Duodenal mucosa (tissue), 2 donors: Measurements from ENCODE around the gene ARR3.
"Not testable (repeated sequence)": the region's sequence is repeated elsewhere in the genome, so short reads cannot be mapped to it uniquely, and the experiment has no call there.

Experiments used
- H3K27ac ChIP-seq: one replicate; pipeline ENCODE4 v1.7.0; 2013; ENCODE audit warnings: low read depth, low read length
- H3K27me3 ChIP-seq, 2 donors: one replicate each; pipeline ENCODE4 v1.7.0; 2013; ENCODE audit warnings: low read length in 2 of 2, control low read depth in 1 of 2; ENCODE audit not compliant: insufficient read depth in 2 of 2, control insufficient read depth in 1 of 2
- H3K36me3 ChIP-seq, 2 donors: one replicate each; pipeline ENCODE4 v1.7.0; 2013; ENCODE audit warnings: low read length in 2 of 2, control low read depth in 1 of 2; ENCODE audit not compliant: insufficient read depth in 2 of 2, control insufficient read depth in 1 of 2
- H3K4me1 ChIP-seq, 2 donors: one replicate each; pipeline ENCODE4 v1.7.0; 2013; ENCODE audit warnings: low read length in 2 of 2, control low read depth in 1 of 2; ENCODE audit not compliant: insufficient read depth in 2 of 2, control insufficient read depth in 1 of 2
- H3K4me3 ChIP-seq, 2 donors: one replicate each; pipeline ENCODE4 v1.7.0; 2013; ENCODE audit warnings: low read length in 2 of 2, low read depth in 1 of 2
- H3K9ac ChIP-seq, 2 donors: one replicate each; pipeline ENCODE4 v1.7.0; 2013; ENCODE audit warnings: low read length in 2 of 2, low read depth in 1 of 2
- H3K9me3 ChIP-seq, 2 donors: one replicate each; pipeline ENCODE4 v1.7.0; 2013; ENCODE audit warnings: low read length in 2 of 2, control low read depth in 1 of 2; ENCODE audit not compliant: control insufficient read depth in 1 of 2

ARR3 gene

DNA sequence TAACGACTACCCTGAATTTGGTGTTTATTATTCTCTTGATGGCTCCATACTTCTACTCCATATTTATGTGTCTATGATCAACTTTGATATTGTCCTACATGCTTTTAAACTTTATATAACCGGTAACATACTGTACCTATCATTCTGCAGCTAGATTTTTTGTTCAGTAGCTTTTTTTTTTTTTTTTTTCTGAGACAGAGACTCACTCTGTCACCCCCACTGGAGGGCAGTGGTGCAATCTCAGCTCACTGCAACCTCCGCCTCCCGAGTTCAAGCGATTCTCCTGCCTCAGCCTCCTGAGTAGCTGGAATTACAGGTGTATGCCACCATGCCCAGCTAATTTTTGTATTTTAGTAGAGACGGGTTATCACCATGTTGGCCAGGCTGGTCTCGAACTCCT is 5.9 kb downstream of the ARR3 start:
- H3K27me3 ChIP-seq, H3K9ac ChIP-seq, H3K4me1 ChIP-seq, H3K4me3 ChIP-seq, H3K36me3 ChIP-seq, H3K9me3 ChIP-seq, H3K27ac ChIP-seq: not testable (repeated sequence)

DNA sequence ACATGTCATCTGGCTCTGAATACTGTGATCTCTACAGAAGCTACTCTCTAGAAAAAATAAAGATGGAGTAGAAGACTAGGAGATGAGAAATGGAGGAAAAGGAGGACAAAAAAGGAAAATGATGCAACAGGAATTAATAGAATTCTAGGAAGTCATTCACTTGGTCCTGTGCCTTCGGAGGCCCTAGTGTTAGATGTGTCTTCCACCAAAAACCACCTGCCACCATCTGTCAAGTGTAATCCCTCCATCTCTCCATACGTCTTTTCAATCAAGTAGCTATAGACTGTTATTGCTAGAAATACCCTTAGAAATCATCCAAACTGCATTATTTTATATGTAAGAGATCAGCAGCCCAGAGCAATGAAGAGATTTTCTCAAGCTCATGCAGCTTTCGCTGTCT is 10.9 kb downstream of the ARR3 start:
- Histone ChIP-seq H3K9ac (no peak overlapping the region), H3K27me3 (no peaks in the 10 kb centered on the region), H3K27ac (no peak overlapping the region), H3K36me3 (no peaks in the 10 kb centered on the region), H3K4me1 (no peaks in the 10 kb centered on the region), H3K4me3 (no peak overlapping the region), H3K9me3 (no peaks in the 10 kb centered on the region)

DNA sequence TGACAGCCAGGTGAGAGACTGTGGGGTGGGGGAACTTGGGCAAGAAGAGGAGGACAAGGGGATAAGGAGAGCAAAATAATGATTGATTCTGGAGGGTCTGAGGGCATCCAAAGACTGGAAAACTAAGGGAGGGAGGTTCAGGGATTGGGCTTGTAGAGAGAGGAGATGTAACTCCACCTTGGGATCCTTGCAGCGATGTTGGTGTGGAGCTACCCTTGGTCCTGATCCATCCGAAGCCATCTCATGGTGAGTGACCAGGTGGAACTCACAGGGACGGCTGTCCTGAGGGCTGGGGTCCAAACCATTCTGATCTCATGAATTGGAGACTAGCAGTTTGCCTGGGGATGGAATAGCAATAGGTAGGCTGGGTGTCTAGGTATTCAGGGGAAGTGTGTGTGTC is 12.4 kb downstream of the ARR3 start:
- H3K9ac ChIP-seq: no peak overlapping the region
- no peak overlapping the region for H3K4me3 ChIP-seq
- peaks cover 0 to 3% of the 10 kb centered on the region in 2 donors for H3K36me3 ChIP-seq
- H3K4me1 ChIP-seq: no peaks in the 10 kb centered on the region
- no peaks in the 10 kb centered on the region for H3K9me3 ChIP-seq
- H3K27ac ChIP-seq: no peak overlapping the region
- H3K27me3 ChIP-seq: no peaks in the 10 kb centered on the region

DNA sequence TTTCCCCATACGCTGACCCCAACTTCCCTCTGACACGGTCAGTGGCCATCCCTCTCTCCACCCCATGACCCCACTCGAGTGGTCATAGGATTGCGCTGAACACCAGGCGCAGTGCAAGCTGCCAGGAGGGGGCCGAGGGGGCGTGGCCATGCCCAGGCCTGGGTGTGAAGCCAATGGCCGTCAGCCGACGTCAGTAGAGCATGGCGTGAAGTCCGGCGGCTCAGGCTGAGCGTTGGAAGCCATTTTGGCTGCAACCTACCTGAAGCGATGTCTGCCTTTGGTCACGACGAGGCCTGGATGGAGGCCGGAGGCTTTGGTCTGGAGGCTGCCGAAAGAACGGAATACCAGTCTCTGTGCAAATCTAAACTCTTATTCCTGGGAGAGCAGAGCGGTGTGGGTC is 13.8 kb downstream of the ARR3 start, which contains the start of gene RAB41:
RAB41 (plus strand) TSS at position 222 of the 400 bp plus-strand sequence; CDS start at position 268, 46 bp downstream.
- Histone ChIP-seq H3K9ac (no peak within 1 kb of the TSS), H3K4me1 (no peaks in the 10 kb centered on the region), H3K36me3 (peaks cover 5 to 10% of the 10 kb centered on the region in 2 donors), H3K27ac (no peak within 1 kb of the TSS), H3K9me3 (no peaks in the 10 kb centered on the region), H3K27me3 (no peaks in the 10 kb centered on the region), H3K4me3 (no peak within 1 kb of the TSS)

DNA sequence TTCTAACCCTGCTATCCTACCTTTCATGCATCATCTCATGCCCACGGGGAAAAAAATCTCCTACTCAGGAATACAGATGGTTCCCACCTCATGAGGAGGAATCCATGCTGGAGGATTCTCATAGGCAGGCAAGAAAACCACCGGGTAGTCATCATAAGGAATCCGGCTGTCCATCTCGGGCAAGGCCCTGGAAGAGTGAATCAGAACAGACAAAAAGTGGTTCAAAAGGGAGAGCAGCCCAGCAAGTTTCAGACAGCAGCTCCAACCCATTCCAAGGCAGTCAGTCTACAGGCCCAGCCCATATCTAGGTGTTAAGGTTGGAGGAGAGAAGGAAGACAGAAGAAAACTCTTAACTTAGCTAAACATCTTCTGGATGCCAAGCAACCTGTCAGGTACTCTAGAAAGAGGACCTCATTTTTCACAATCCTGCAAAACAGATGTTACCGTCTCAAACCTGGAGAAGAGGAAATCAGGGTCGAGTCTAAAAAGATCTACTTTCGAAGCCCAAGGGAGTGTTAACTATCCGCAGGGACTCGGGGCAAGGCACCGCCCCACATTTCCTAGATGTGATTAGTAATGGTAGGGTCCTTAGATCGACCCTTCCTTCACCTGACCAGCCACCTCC is 21.1 kb downstream of the ARR3 start:
- Histone ChIP-seq H3K9ac (peak overlapping the region; percentile 73 to 81), H3K27ac (peak overlapping the region; percentile 39), H3K9me3 (no peaks in the 10 kb centered on the region), H3K36me3 (peaks cover 5 to 19% of the 10 kb centered on the region in 2 donors), H3K27me3 (no peaks in the 10 kb centered on the region), H3K4me3 (peak overlapping the region; percentile 68 to 87), H3K4me1 (peaks cover 0 to 10% of the 10 kb centered on the region in 2 donors)

DNA sequence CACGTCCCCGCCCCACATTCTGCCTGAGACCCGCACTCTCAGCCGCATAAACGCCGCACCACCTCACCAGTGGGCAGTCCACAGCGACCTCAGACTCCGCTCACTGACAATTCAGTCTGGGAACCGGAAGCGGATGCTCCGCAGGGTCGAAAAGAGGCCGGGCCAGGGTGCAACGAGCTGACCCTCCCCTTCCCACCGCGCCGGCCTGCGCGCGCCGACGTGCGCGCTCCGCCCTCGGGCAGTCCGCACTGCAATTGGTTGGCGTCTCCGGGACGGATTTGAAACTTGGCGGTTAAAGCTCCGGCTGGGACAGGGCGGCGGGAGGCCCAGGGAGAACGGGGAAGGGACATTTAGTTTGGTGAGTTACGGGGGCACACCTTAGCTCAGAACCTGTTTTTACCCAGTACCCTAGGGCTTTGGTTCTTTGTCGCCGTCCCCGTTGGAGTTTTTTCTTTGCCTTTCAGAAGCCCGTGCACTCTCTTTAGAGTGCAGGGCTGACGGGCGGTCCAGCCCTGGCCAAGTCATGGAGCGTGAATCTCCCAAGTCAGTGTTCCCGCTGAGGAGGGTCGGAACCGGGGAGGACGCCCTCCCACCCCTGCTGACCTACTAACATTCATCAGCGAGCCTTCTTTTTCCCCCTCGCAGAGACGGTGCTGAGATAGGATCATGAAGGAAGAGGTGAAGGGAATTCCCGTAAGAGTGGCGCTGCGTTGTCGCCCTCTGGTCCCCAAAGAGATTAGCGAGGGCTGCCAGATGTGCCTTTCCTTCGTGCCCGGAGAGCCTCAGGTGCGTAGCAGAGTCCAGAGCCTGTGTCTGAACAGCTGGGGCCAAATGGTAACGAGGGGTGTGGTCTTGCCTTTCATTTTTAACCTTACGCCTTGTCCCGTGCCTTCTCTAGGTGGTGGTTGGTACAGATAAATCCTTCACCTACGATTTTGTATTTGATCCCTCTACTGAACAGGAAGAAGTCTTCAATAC is 21.9 kb downstream of the ARR3 start, which contains the start of the genes KIF4A and PDZD11:
KIF4A (plus strand) TSS at position 312 of the 978 bp plus-strand sequence; CDS start at position 667, 355 bp downstream.
PDZD11 (minus strand) TSS at position 135 of the 978 bp plus-strand sequence. CDS start 586 bp downstream, outside the sequence.
- no peaks in the 10 kb centered on the region for H3K9me3 ChIP-seq
- peak within 1 kb of the TSS; percentile 73 to 81 for H3K9ac ChIP-seq
- peaks cover 5 to 18% of the 10 kb centered on the region in 2 donors for H3K36me3 ChIP-seq
- H3K27ac ChIP-seq: peak within 1 kb of the TSS; percentile 39
- H3K27me3 ChIP-seq: no peaks in the 10 kb centered on the region
- peak within 1 kb of the TSS; percentile 68 to 87 for H3K4me3 ChIP-seq
- H3K4me1 ChIP-seq: peaks cover 0 to 10% of the 10 kb centered on the region in 2 donors

DNA sequence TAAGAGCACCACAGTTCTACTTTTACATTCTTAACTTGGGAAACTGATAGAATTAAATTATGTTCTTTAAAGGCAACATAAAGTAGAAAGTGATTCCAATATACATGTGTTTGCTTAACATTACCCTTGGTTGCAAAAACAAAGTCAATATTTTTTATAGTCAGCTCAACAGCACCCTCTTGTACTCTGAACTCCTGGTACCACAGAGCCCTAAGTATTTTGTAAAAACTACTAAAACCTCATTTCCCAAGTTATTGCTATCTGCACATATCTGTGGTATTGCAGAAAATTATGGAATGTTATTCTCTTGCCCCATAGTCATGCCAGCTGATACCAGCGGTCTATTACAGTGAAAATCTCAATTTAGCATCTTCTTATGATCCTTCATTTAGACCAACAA is 24.7 kb downstream of the ARR3 start:
- Histone ChIP-seq H3K9me3 (no peaks in the 10 kb centered on the region), H3K36me3 (peaks cover 0 to 4% of the 10 kb centered on the region in 2 donors), H3K9ac (no peak overlapping the region), H3K27ac (no peak overlapping the region), H3K4me3 (no peak overlapping the region), H3K4me1 (peaks cover 0 to 10% of the 10 kb centered on the region in 2 donors), H3K27me3 (no peaks in the 10 kb centered on the region)

DNA sequence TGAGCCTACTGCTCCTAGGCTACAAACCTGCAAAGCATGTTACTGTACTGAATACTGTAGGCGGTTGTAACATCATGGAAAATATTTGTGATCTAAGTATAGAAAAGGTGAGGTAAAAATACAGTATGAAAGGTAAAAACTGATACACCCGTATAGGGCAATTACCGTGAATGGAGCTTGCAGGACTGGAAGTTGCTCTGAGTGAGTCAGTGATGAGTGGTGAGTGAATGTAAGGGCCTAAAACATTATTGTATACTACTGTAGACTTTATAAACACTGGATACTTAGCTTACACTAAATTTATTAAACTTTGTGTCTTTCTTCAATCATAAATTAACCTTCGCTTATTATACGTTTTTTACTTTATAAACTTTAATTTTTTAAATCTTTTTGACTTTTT is 25.5 kb downstream of the ARR3 start:
- H3K4me1 ChIP-seq: peaks cover 0 to 10% of the 10 kb centered on the region in 2 donors
- H3K36me3 ChIP-seq: no peaks in the 10 kb centered on the region
- no peaks in the 10 kb centered on the region for H3K9me3 ChIP-seq
- no peak overlapping the region for H3K4me3 ChIP-seq
- H3K27ac ChIP-seq: no peak overlapping the region
- no peak overlapping the region for H3K9ac ChIP-seq
- no peaks in the 10 kb centered on the region for H3K27me3 ChIP-seq

DNA sequence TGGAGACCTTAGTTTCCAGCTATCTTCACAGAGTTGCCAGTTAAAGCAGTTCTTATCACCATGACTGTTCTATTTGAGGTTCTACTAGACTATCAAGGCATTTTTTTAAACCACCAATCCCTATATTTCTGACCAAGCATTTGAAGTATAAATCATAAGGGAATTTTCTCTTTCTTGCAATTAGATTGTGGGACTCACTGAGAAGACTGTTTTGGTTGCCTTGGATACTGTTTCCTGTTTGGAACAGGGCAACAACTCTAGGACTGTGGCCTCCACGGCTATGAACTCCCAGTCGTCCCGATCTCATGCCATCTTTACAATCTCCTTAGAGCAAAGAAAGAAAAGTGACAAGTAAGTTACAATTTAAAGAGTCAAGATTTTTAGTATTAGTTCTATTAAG is 33.6 kb downstream of the ARR3 start:
- H3K4me1 ChIP-seq: no peaks in the 10 kb centered on the region
- H3K9me3 ChIP-seq: no peaks in the 10 kb centered on the region
- no peaks in the 10 kb centered on the region for H3K27me3 ChIP-seq
- no peak overlapping the region for H3K4me3 ChIP-seq
- H3K36me3 ChIP-seq: no peaks in the 10 kb centered on the region
- H3K9ac ChIP-seq: no peak overlapping the region
- no peak overlapping the region for H3K27ac ChIP-seq

DNA sequence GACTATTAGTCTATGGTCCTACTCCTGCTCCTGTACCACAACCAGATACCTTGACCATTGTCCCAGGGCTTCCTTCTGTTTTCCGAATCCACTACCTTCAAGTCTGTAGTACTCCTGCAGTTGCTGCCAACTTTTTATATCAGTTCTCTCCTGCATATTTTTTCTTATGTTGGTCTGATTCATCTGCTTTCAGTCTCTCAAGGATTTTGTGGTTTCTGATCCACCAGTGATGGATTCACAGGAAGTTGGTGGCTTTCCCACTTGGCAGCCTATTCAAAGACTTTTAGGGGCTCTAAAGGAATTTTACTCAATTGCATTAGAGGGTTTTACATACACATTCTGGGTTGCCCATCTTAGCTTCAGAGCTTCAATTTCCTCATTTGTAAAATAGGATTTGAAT is 45.4 kb downstream of the ARR3 start:
- no peaks in the 10 kb centered on the region for H3K4me1 ChIP-seq
- no peaks in the 10 kb centered on the region for H3K36me3 ChIP-seq
- no peak overlapping the region for H3K9ac ChIP-seq
- no peaks in the 10 kb centered on the region for H3K27me3 ChIP-seq
- no peaks in the 10 kb centered on the region for H3K9me3 ChIP-seq
- no peak overlapping the region for H3K4me3 ChIP-seq
- no peak overlapping the region for H3K27ac ChIP-seq
